ENCODE data around the gene SLCO2A1.

Gene SLCO2A1

GRCh38 chr3:134033315-134033996, 3.7 kb upstream of the SLCO2A1 start:
- no peak for DNase-seq

GRCh38 chr3:134031348-134031915, 1.7 kb upstream of the SLCO2A1 start:
- DNase-seq: no peak

GRCh38 chr3:134030379-134031347, 938 bp upstream of the SLCO2A1 start:
- DNase-seq: no peak

- no peak for DNase-seq
These were observed 430 bp downstream of the SLCO2A1 start for GRCh38 chr3:134029256-134029733.

- DNase-seq: no peak
These were observed 1.1 kb downstream of the SLCO2A1 start for GRCh38 chr3:134028486-134029255.

GRCh38 chr3:134027631-134028030, 2.1 kb downstream of the SLCO2A1 start:
- DNase-seq: no peak

GRCh38 chr3:134020135-134020680, 9.5 kb downstream of the SLCO2A1 start:
- no peak for DNase-seq

GRCh38 chr3:134018850-134019249, 10.9 kb downstream of the SLCO2A1 start:
- no peak for DNase-seq

- no peak for DNase-seq
These were observed 11.3 kb downstream of the SLCO2A1 start for GRCh38 chr3:134018406-134018805.

- DNase-seq: no peak
These were observed 12.2 kb downstream of the SLCO2A1 start for GRCh38 chr3:134017490-134017889.

- no peak for DNase-seq
These were observed 15.5 kb downstream of the SLCO2A1 start for GRCh38 chr3:134014270-134014669.

- DNase-seq: no peak
These were observed 16.4 kb downstream of the SLCO2A1 start for GRCh38 chr3:134013280-134013679.

- peak; percentile 13 for DNase-seq
These were observed 20.3 kb downstream of the SLCO2A1 start for GRCh38 chr3:134009345-134010000.

- peak; percentile 75 for DNase-seq
These were observed 21.0 kb downstream of the SLCO2A1 start for GRCh38 chr3:134008630-134009156.

- no peak for DNase-seq
These were observed 21.9 kb downstream of the SLCO2A1 start for GRCh38 chr3:134007819-134008218.

GRCh38 chr3:134004841-134005240, 24.9 kb downstream of the SLCO2A1 start:
- no peak for DNase-seq

- DNase-seq: no peak
These were observed 26.7 kb downstream of the SLCO2A1 start for GRCh38 chr3:134003066-134003465.

- no peak for DNase-seq
These were observed 27.4 kb downstream of the SLCO2A1 start for GRCh38 chr3:134002306-134002705.

- no peak for DNase-seq
These were observed 28.5 kb downstream of the SLCO2A1 start for GRCh38 chr3:134001251-134001650.

- no peak for DNase-seq
These were observed 29.6 kb downstream of the SLCO2A1 start for GRCh38 chr3:133999891-134000685.

Measured in T1000 (cell line).